ENCODE measurements around the gene ADARB1.

The ADARB1 gene

GRCh38 chr21:45203983-45204382, 129.6 kb downstream of the ADARB1 start:
- ATAC-seq = peak; percentile 46
- TF ChIP-seq, protein P1, sequence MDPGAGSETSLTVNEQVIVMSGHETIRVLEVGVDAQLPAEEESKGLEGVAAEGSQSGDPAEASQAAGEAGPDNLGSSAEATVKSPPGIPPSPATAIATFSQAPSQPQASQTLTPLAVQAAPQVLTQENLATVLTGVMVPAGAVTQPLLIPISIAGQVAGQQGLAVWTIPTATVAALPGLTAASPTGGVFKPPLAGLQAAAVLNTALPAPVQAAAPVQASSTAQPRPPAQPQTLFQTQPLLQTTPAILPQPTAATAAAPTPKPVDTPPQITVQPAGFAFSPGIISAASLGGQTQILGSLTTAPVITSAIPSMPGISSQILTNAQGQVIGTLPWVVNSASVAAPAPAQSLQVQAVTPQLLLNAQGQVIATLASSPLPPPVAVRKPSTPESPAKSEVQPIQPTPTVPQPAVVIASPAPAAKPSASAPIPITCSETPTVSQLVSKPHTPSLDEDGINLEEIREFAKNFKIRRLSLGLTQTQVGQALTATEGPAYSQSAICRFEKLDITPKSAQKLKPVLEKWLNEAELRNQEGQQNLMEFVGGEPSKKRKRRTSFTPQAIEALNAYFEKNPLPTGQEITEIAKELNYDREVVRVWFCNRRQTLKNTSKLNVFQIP (CRISPR knock-in tag; IDR thresholded peaks at IDR 0.05; ENCODE audit: borderline replicate concordance, low read depth) = no peak
- TF ChIP-seq ZFP3 (CRISPR knock-in tag; IDR thresholded peaks at IDR 0.05) = no peak
- TF ChIP-seq TCF4 (CRISPR knock-in tag; IDR thresholded peaks at IDR 0.05; ENCODE audit: borderline replicate concordance) = peak; percentile 82; the same call in 1 of the 2 replicates

DNA sequence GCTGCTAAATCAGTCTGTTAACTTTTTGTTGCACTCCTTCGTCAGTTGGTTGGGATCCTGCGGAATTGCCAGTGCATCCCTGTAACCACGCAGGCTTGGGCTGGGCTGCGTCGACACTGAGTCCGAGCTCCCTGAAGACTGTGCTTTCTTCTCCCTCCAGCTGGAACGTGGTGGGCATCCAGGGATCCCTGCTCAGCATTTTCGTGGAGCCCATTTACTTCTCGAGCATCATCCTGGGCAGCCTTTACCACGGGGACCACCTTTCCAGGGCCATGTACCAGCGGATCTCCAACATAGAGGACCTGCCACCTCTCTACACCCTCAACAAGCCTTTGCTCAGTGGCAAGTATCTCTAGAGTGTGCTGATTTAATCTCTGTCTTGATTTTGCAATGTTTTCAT, 130.0 kb downstream of the ADARB1 start:
- TF ChIP-seq TSHZ2 (CRISPR knock-in tag; IDR thresholded peaks at IDR 0.05) = no peak
- TF ChIP-seq, protein P2, sequence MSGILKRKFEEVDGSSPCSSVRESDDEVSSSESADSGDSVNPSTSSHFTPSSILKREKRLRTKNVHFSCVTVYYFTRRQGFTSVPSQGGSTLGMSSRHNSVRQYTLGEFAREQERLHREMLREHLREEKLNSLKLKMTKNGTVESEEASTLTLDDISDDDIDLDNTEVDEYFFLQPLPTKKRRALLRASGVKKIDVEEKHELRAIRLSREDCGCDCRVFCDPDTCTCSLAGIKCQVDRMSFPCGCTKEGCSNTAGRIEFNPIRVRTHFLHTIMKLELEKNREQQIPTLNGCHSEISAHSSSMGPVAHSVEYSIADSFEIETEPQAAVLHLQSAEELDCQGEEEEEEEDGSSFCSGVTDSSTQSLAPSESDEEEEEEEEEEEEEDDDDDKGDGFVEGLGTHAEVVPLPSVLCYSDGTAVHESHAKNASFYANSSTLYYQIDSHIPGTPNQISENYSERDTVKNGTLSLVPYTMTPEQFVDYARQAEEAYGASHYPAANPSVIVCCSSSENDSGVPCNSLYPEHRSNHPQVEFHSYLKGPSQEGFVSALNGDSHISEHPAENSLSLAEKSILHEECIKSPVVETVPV (CRISPR knock-in tag; IDR thresholded peaks at IDR 0.05) = no peak
- no peak for TF ChIP-seq BACH2 (CRISPR knock-in tag; IDR thresholded peaks at IDR 0.05; ENCODE audit: borderline replicate concordance)
- TF ChIP-seq ZNF70 (CRISPR knock-in tag; IDR thresholded peaks at IDR 0.05) = no peak
- TF ChIP-seq SNAI2 (CRISPR knock-in tag; IDR thresholded peaks at IDR 0.05) = no peak
- TF ChIP-seq RARB (CRISPR knock-in tag; IDR thresholded peaks at IDR 0.05) = no peak
- no peak for TF ChIP-seq ZNF8 (CRISPR knock-in tag; IDR thresholded peaks at IDR 0.05)
- ATAC-seq = no peak

- TF ChIP-seq ISL1 (CRISPR knock-in tag; IDR thresholded peaks at IDR 0.05) (no peak), BACH2 (CRISPR knock-in tag; IDR thresholded peaks at IDR 0.05; ENCODE audit: borderline replicate concordance) (no peak), SNAI2 (CRISPR knock-in tag; IDR thresholded peaks at IDR 0.05) (no peak), CSDC2 (CRISPR knock-in tag; IDR thresholded peaks at IDR 0.05) (no peak), ZC3H10 (CRISPR knock-in tag; IDR thresholded peaks at IDR 0.05) (no peak), GLIS3 (CRISPR knock-in tag; IDR thresholded peaks at IDR 0.05) (no peak), ZFP3 (CRISPR knock-in tag; IDR thresholded peaks at IDR 0.05) (no peak), ARNTL (CRISPR knock-in tag; IDR thresholded peaks at IDR 0.05; ENCODE audit: borderline replicate concordance, low read depth) (no peak), ZFP30 (CRISPR knock-in tag; IDR thresholded peaks at IDR 0.05) (no peak), RARB (CRISPR knock-in tag; IDR thresholded peaks at IDR 0.05) (no peak), PPARA (CRISPR knock-in tag; IDR thresholded peaks at IDR 0.05; ENCODE audit: borderline replicate concordance) (no peak), TOX (CRISPR knock-in tag; IDR thresholded peaks at IDR 0.05; ENCODE audit: borderline replicate concordance) (no peak), ZNF8 (CRISPR knock-in tag; IDR thresholded peaks at IDR 0.05) (no peak), OSR1 (CRISPR knock-in tag; IDR thresholded peaks at IDR 0.05) (no peak), ZNF565 (CRISPR knock-in tag; conservative IDR thresholded peaks at IDR 0.05; ENCODE audit: low read depth) (no peak), TSHZ2 (CRISPR knock-in tag; IDR thresholded peaks at IDR 0.05) (no peak), ZNF70 (CRISPR knock-in tag; IDR thresholded peaks at IDR 0.05) (no peak)
- TF ChIP-seq, protein P2 (CRISPR knock-in tag; IDR thresholded peaks at IDR 0.05) = no peak
- no peak for ATAC-seq
Measured at GRCh38 chr21:45207839-45208626, 133.7 kb downstream of the ADARB1 start.
